Measurements from ENCODE around the gene NCLN.

DNA sequence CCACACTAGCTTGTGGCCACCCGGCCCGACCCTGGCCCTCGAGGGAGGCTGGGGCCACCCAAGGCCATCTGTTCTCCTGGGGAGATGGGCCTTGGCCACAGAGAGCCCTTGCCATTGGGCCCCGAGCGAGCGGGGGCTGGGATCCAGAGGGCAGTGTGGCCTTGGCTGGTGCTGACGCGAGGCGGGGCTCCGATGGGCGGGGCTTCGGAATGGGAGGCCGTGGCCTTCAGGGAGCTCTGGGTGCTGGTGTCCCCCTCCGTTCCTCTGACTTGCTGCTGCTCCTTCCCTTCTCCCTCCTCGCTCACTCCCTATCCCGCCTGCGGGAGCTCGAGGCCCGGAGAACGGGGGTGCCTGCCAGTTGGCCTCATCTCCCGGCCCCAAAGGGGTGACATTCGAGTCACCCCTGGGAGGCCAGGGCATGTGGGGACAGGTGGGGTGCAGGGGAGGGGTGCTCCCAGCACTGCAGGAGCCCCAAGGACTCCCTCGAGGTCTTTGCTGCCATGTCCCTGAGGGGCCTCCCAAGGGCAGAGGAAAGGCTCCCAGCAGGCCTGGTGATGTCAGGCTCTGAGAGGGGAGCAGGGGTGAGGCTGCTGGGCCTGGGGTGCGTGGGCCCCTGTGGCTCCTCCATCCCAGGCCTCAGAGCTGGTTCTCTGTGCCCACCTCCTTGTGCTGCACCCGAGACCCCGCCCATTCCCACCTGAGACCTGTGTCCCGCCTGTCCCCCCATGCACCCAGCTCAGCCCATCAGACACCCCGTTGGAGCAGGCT lies 4.2 kb downstream of the NCLN start:
- TF ChIP-seq, protein P1, sequence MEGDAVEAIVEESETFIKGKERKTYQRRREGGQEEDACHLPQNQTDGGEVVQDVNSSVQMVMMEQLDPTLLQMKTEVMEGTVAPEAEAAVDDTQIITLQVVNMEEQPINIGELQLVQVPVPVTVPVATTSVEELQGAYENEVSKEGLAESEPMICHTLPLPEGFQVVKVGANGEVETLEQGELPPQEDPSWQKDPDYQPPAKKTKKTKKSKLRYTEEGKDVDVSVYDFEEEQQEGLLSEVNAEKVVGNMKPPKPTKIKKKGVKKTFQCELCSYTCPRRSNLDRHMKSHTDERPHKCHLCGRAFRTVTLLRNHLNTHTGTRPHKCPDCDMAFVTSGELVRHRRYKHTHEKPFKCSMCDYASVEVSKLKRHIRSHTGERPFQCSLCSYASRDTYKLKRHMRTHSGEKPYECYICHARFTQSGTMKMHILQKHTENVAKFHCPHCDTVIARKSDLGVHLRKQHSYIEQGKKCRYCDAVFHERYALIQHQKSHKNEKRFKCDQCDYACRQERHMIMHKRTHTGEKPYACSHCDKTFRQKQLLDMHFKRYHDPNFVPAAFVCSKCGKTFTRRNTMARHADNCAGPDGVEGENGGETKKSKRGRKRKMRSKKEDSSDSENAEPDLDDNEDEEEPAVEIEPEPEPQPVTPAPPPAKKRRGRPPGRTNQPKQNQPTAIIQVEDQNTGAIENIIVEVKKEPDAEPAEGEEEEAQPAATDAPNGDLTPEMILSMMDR (IDR thresholded peaks at IDR 0.05 in 4 of 5, conservative IDR thresholded peaks at IDR 0.05 in 1 of 5): no peak
- TF ChIP-seq POLR2A (IDR thresholded peaks at IDR 0.05): no peak
